ENCODE results near the gene PANK3. TPM values are rescaled to one million over a fixed set of nuclear protein-coding genes. Genes with fewer than 3 reads are reported as not detected.

Gene PANK3
- total RNA-seq, 1 donor from 2014 or later: 107 TPM

DNA sequence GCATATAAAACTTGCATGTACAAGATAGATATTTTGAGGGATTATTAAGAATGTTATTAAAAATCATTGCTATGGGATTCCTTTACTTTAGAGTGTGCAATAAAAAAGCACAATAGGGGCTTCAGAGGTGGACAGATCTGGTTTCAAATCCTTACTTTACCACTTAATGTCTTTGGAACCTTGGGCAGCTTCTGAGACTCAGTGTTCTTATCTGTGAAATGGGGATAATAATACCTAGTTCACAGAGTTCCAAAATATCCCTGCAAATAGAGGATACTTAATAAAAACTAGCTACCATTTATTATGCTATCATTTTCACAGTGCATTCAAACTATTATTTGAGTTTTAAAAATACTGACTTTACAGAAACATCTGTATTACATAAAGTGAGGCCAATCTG, 23.3 kb upstream of the PANK3 start:
- H3K4me3 Mint-ChIP-seq (ENCODE audit: unreplicated experiment): no peak overlapping the region
- peaks cover 6% of the 10 kb centered on the region for H3K4me1 Mint-ChIP-seq (ENCODE audit: low read depth, unreplicated experiment)
- peaks cover 3% of the 10 kb centered on the region for H3K36me3 Mint-ChIP-seq (ENCODE audit: low read depth, unreplicated experiment)
- Histone ChIP-seq H3K4me3 (ENCODE audit: insufficient read depth, low read depth, low read length) (no peak overlapping the region), H3K9ac (ENCODE audit: low read length) (no peak overlapping the region), H3K79me2 (ENCODE audit: insufficient read depth, low read length) (no peaks in the 10 kb centered on the region), H3K4me2 (ENCODE audit: low read length) (no peak overlapping the region), H3K4me1 (ENCODE audit: insufficient read depth, low read length) (peaks cover 3% of the 10 kb centered on the region), H2AFZ (ENCODE audit: low read depth, low read length) (no peak overlapping the region), H3K9me3 (ENCODE audit: insufficient read depth, low read depth, low read length) (no peaks in the 10 kb centered on the region), H3K27ac (ENCODE audit: low read depth, low read length) (no peak overlapping the region), H3K36me3 (ENCODE audit: insufficient read depth, low read length) (no peaks in the 10 kb centered on the region), H3K27me3 (ENCODE audit: insufficient read depth, low read length) (peaks cover 3% of the 10 kb centered on the region), H4K20me1 (ENCODE audit: insufficient read depth, low read length) (no peaks in the 10 kb centered on the region)
- FAIRE-seq (no peak), DNase-seq (ENCODE audit: low read depth) (no peak)
- no peak overlapping the region for H3K27ac Mint-ChIP-seq (ENCODE audit: unreplicated experiment)
- peaks cover 5% of the 10 kb centered on the region for H3K27me3 Mint-ChIP-seq (ENCODE audit: low read depth, unreplicated experiment)
- H3K9me3 Mint-ChIP-seq (ENCODE audit: unreplicated experiment): no peaks in the 10 kb centered on the region
- TF ChIP-seq, protein P1, sequence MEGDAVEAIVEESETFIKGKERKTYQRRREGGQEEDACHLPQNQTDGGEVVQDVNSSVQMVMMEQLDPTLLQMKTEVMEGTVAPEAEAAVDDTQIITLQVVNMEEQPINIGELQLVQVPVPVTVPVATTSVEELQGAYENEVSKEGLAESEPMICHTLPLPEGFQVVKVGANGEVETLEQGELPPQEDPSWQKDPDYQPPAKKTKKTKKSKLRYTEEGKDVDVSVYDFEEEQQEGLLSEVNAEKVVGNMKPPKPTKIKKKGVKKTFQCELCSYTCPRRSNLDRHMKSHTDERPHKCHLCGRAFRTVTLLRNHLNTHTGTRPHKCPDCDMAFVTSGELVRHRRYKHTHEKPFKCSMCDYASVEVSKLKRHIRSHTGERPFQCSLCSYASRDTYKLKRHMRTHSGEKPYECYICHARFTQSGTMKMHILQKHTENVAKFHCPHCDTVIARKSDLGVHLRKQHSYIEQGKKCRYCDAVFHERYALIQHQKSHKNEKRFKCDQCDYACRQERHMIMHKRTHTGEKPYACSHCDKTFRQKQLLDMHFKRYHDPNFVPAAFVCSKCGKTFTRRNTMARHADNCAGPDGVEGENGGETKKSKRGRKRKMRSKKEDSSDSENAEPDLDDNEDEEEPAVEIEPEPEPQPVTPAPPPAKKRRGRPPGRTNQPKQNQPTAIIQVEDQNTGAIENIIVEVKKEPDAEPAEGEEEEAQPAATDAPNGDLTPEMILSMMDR (IDR thresholded peaks at IDR 0.05; ENCODE audit: insufficient read depth, low read depth, low read length): no peak
- TF ChIP-seq EZH2 (IDR thresholded peaks at IDR 0.05; ENCODE audit: insufficient read depth, low read length): no peak

DNA sequence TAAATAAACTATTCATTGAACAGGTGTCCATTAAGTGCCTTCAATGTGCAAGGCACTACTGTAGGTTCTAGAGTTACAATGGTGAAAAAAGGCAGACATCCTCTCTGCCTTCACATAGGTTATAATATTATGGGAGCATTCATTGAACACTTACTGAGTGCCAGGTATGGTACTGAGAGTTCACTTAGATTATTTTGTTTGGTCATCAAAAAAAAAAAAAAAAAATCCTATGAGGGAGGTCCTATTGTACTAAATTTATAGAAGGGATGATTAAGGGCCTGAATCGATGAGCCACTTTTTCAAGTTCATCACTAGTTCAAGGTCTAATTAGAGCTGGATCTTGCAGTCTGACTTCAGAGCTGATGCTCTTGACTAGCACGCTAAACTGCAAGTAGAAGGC, 22.8 kb upstream of the PANK3 start:
- Histone ChIP-seq H3K79me2 (ENCODE audit: insufficient read depth, low read length) (no peaks in the 10 kb centered on the region), H3K4me2 (ENCODE audit: low read length) (no peak overlapping the region), H3K9me3 (ENCODE audit: insufficient read depth, low read depth, low read length) (no peaks in the 10 kb centered on the region), H3K27me3 (ENCODE audit: insufficient read depth, low read length) (peaks cover 3% of the 10 kb centered on the region), H3K27ac (ENCODE audit: low read depth, low read length) (no peak overlapping the region), H3K4me3 (ENCODE audit: insufficient read depth, low read depth, low read length) (no peak overlapping the region), H3K36me3 (ENCODE audit: insufficient read depth, low read length) (no peaks in the 10 kb centered on the region), H3K4me1 (ENCODE audit: insufficient read depth, low read length) (peaks cover 3% of the 10 kb centered on the region), H2AFZ (ENCODE audit: low read depth, low read length) (no peak overlapping the region), H4K20me1 (ENCODE audit: insufficient read depth, low read length) (no peaks in the 10 kb centered on the region), H3K9ac (ENCODE audit: low read length) (no peak overlapping the region)
- DNase-seq (ENCODE audit: low read depth): no peak
- H3K27ac Mint-ChIP-seq (ENCODE audit: unreplicated experiment): no peak overlapping the region
- H3K4me3 Mint-ChIP-seq (ENCODE audit: unreplicated experiment): no peak overlapping the region
- H3K4me1 Mint-ChIP-seq (ENCODE audit: low read depth, unreplicated experiment): peaks cover 6% of the 10 kb centered on the region
- no peak for FAIRE-seq
- TF ChIP-seq, protein P1 (IDR thresholded peaks at IDR 0.05; ENCODE audit: insufficient read depth, low read depth, low read length): no peak
- no peaks in the 10 kb centered on the region for H3K9me3 Mint-ChIP-seq (ENCODE audit: unreplicated experiment)
- peaks cover 5% of the 10 kb centered on the region for H3K27me3 Mint-ChIP-seq (ENCODE audit: low read depth, unreplicated experiment)
- H3K36me3 Mint-ChIP-seq (ENCODE audit: low read depth, unreplicated experiment): peaks cover 3% of the 10 kb centered on the region

DNA sequence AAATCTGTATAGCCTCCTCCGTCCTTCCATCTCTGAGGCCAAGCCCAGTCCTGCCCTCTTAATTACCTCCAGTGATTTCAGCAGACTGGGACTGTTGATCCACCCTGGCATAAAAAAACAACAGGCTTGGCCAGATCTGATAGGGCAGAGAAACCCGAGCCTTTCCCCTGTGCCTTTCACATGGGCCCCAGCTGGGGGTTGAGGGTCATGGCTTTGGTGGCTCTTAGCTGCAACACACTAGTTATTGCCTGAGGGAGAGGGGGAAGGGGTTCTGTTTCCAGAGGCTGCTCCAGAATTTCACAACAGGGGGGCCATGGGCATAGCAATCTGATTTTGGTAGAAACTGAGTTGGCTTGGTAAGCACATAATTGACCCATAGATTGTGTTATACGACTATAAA, 21.2 kb upstream of the PANK3 start:
- DNase-seq (ENCODE audit: low read depth): no peak
- H3K36me3 Mint-ChIP-seq (ENCODE audit: low read depth, unreplicated experiment): peaks cover 3% of the 10 kb centered on the region
- Histone ChIP-seq H3K27ac (ENCODE audit: low read depth, low read length) (no peak overlapping the region), H3K9ac (ENCODE audit: low read length) (no peak overlapping the region), H3K9me3 (ENCODE audit: insufficient read depth, low read depth, low read length) (no peaks in the 10 kb centered on the region), H3K4me3 (ENCODE audit: insufficient read depth, low read depth, low read length) (no peak overlapping the region), H3K27me3 (ENCODE audit: insufficient read depth, low read length) (peaks cover 3% of the 10 kb centered on the region), H3K79me2 (ENCODE audit: insufficient read depth, low read length) (no peaks in the 10 kb centered on the region), H4K20me1 (ENCODE audit: insufficient read depth, low read length) (no peaks in the 10 kb centered on the region), H3K36me3 (ENCODE audit: insufficient read depth, low read length) (no peaks in the 10 kb centered on the region), H3K4me2 (ENCODE audit: low read length) (no peak overlapping the region), H3K4me1 (ENCODE audit: insufficient read depth, low read length) (peaks cover 3% of the 10 kb centered on the region), H2AFZ (ENCODE audit: low read depth, low read length) (no peak overlapping the region)
- H3K27me3 Mint-ChIP-seq (ENCODE audit: low read depth, unreplicated experiment): peaks cover 13% of the 10 kb centered on the region
- no peak for TF ChIP-seq EZH2 (IDR thresholded peaks at IDR 0.05; ENCODE audit: insufficient read depth, low read length)
- TF ChIP-seq, protein P1 (IDR thresholded peaks at IDR 0.05; ENCODE audit: insufficient read depth, low read depth, low read length): no peak
- H3K27ac Mint-ChIP-seq (ENCODE audit: unreplicated experiment): no peak overlapping the region
- FAIRE-seq: no peak
- H3K9me3 Mint-ChIP-seq (ENCODE audit: unreplicated experiment): peaks cover 4% of the 10 kb centered on the region
- no peak overlapping the region for H3K4me3 Mint-ChIP-seq (ENCODE audit: unreplicated experiment)
- H3K4me1 Mint-ChIP-seq (ENCODE audit: low read depth, unreplicated experiment): peaks cover 6% of the 10 kb centered on the region

Measured in astrocyte (in vitro differentiated cells and primary cell).